WERI-Rb-1 (cell line): ENCODE measurements around the gene DNAH9.
A peak's percentile ranks its signal among the peaks of the same experiment; 100 is the strongest.

ENCODE experiments used
- DNase-seq: peaks from one replicate; pipeline ENCODE4 v3.0.0-alpha.2; 2020
- H3K27ac ChIP-seq: fragments of 250-450 bp; sonication (Bioruptor Pico); 2 replicates; pipeline ENCODE4 v1.5.1; 2020; ENCODE audit warnings: mild to moderate bottlenecking, moderate library complexity
- H3K27me3 ChIP-seq: fragments of 250-450 bp; sonication (Bioruptor Pico); 2 replicates; pipeline ENCODE4 v1.5.1; 2021; ENCODE audit warnings: mild to moderate bottlenecking, low read depth, moderate library complexity; ENCODE audit not compliant: insufficient read depth, severe bottlenecking
- H3K36me3 ChIP-seq: fragments of 250-450 bp; sonication (Bioruptor Pico); 2 replicates; pipeline ENCODE4 v1.5.1; 2020; ENCODE audit warnings: mild to moderate bottlenecking, moderate library complexity
- H3K4me3 ChIP-seq: 2 replicates; pipeline ENCODE4 v1.5.1; 2011; ENCODE audit warnings: low read depth, mild to moderate bottlenecking, control low read depth, low read length
- H3K9me3 ChIP-seq: fragments of 250-450 bp; sonication (Bioruptor Pico); 2 replicates; pipeline ENCODE4 v1.5.1; 2021; ENCODE audit warnings: mild to moderate bottlenecking, moderate library complexity; ENCODE audit not compliant: severe bottlenecking
- CTCF ChIP-seq: IDR thresholded peaks from 2 replicates; pipeline ENCODE4 v1.5.1; 2011; ENCODE audit warnings: low read depth, mild to moderate bottlenecking, control low read depth, inconsistent platforms, low read length

DNAH9 gene

DNA sequence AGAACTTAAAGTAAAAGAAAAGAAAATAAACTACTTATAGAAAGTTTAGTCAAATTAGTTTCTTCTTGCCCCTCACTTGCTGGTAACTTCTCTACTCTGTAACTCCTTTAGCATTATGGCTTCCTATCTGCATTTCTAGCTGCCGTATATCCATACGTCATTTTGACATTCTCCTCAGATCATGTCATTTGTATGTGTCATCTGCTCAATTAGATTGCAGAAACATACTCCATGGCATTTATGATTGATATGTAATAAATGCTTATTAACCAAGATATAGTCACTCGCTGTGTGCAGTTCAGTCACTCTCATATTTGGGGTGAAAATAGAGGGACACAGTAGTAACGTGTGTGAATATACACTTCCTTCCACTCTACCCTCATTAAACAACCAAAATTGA, 295.6 kb downstream of the DNAH9 start:
- Histone ChIP-seq H3K9me3 (no peaks in the 10 kb centered on the region), H3K4me3 (no peak overlapping the region), H3K27ac (no peak overlapping the region), H3K27me3 (no peaks in the 10 kb centered on the region), H3K36me3 (no peaks in the 10 kb centered on the region)
- TF ChIP-seq CTCF: no peak
- no peak for DNase-seq

- peaks cover 2% of the 10 kb centered on the region for H3K9me3 ChIP-seq
- DNase-seq: no peak
- H3K27me3 ChIP-seq: no peaks in the 10 kb centered on the region
- H3K36me3 ChIP-seq: no peaks in the 10 kb centered on the region
- no peak for TF ChIP-seq CTCF
- H3K27ac ChIP-seq: no peak overlapping the region
- H3K4me3 ChIP-seq: no peak overlapping the region
These were observed 297.9 kb downstream of the DNAH9 start for GRCh38 chr17:11896199-11896598.

DNA sequence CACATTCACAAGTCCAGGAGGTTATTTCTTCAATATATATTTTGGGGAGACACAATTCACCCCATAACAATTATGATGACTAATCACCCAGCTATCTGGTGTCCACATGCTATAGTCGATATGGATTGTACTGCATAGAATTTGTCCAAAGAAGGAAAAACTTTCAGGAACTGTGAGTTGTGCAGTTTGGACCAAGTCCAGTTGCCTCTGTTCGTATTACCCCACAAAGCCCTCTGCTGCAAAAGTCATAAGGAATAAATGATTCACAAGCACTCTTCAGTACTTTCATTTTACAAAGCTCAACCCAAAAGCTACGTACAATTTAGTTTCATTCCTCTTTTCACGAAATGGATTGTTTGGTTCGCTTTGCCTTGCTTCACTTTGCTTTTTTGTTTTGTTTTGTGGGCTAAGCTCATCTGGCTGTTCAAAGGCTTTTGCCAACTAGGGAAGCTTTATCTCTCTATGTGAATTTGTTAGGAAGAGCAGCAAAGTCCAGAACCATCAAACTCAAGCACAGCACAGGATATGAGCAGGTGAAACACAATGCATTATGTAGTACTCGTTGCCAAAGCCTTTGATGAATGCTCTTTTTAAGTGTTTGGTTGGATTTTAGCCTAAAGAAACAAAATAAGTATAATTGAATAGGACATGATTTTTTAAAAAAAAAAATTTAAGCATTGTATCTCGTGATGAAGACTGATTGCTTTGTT, 300.4 kb downstream of the DNAH9 start:
- no peaks in the 10 kb centered on the region for H3K27me3 ChIP-seq
- H3K27ac ChIP-seq: no peak overlapping the region
- no peak for DNase-seq
- H3K36me3 ChIP-seq: no peaks in the 10 kb centered on the region
- H3K9me3 ChIP-seq: peaks cover 2% of the 10 kb centered on the region
- H3K4me3 ChIP-seq: no peak overlapping the region
- TF ChIP-seq CTCF: no peak

GRCh38 chr17:11899537-11899942, 301.3 kb downstream of the DNAH9 start:
- DNase-seq: peak; percentile 67
- H3K9me3 ChIP-seq: peaks cover 2% of the 10 kb centered on the region
- peak; percentile 32; the same call in 1 of the 2 replicates for TF ChIP-seq CTCF
- no peak overlapping the region for H3K4me3 ChIP-seq
- H3K27ac ChIP-seq: no peak overlapping the region
- H3K36me3 ChIP-seq: no peaks in the 10 kb centered on the region
- no peaks in the 10 kb centered on the region for H3K27me3 ChIP-seq

- H3K27me3 ChIP-seq: no peaks in the 10 kb centered on the region
- no peak for DNase-seq
- H3K27ac ChIP-seq: no peak overlapping the region
- H3K4me3 ChIP-seq: no peak overlapping the region
- no peak for TF ChIP-seq CTCF
- peaks cover 2% of the 10 kb centered on the region for H3K9me3 ChIP-seq
- H3K36me3 ChIP-seq: no peaks in the 10 kb centered on the region
These were observed 301.8 kb downstream of the DNAH9 start for GRCh38 chr17:11900041-11900476.

GRCh38 chr17:11900655-11901054, 302.4 kb downstream of the DNAH9 start:
- peaks cover 2% of the 10 kb centered on the region for H3K9me3 ChIP-seq
- H3K4me3 ChIP-seq: no peak overlapping the region
- TF ChIP-seq CTCF: no peak

More at GRCh38 chr17:11900655-11901054, 302.4 kb downstream of the DNAH9 start:
- H3K27me3 ChIP-seq: no peaks in the 10 kb centered on the region
- H3K27ac ChIP-seq: no peak overlapping the region
- no peak for DNase-seq
- H3K36me3 ChIP-seq: no peaks in the 10 kb centered on the region
